ENCODE measurements around the gene SUPT20H. TPM values are rescaled to one million over a fixed set of nuclear protein-coding genes. Genes with fewer than 3 reads are reported as not detected.

SUPT20H gene
- total and polyA plus RNA-seq, 2 of the 4 experiments (the other 2 are of a cell fraction): 46.6 to 55.1 TPM

GRCh38 chr13:37010424-37010823 is 49.1 kb downstream of the SUPT20H start:
- H2AFZ ChIP-seq (replicated peaks; ENCODE audit: low read length, poor library complexity): no peak overlapping the region
- H3K9me3 ChIP-seq (ENCODE audit: control insufficient read depth, insufficient read depth, low read length): no peaks in the 10 kb centered on the region
- peaks cover 27% of the 10 kb centered on the region for H3K36me3 ChIP-seq (ENCODE audit: control insufficient read depth, insufficient read depth, low read length)
- H2BK15ac ChIP-seq (ENCODE audit: low read depth, low read length): no peak overlapping the region
- no peaks in the 10 kb centered on the region for H3K9me1 ChIP-seq (ENCODE audit: insufficient read depth, low read length)
- no TSS peak for BruUV-seq (replicated peaks)
- no CpG with 5 or more reads among the region's 1 CpG for WGBS, 2 experiments (ENCODE audit: extremely low coverage in 2 of 2, insufficient read length in 1 of 2)
- no peak for DNase-seq
- H2AK9ac ChIP-seq (replicated peaks; ENCODE audit: low read depth, low read length, poor library complexity): no peak overlapping the region
- CTCF ChIA-PET: no interaction called here
- H3K4me3 ChIP-seq (ENCODE audit: insufficient read depth, low read depth, low read length): no peak overlapping the region
- H3K9ac ChIP-seq (ENCODE audit: low read depth, low read length): no peak overlapping the region
- no peak for ATAC-seq (ENCODE audit: low read depth)
- dilution Hi-C loops (cut with HindIII; ENCODE audit: low sequenced_read_pairs, unreplicated experiment): no loop called here
- no peak overlapping the region for H4K5ac ChIP-seq (ENCODE audit: low read depth, low read length)
- TF ChIP-seq CTCF (conservative IDR thresholded peaks at IDR 0.05; ENCODE audit: low read depth, low read length) (no peak), POLR2A (IDR thresholded peaks at IDR 0.05; ENCODE audit: low read depth, low read length) (no peak), MAFK (IDR thresholded peaks at IDR 0.05; ENCODE audit: low read depth, low read length) (no peak), CEBPB (IDR thresholded peaks at IDR 0.05; ENCODE audit: low read depth, low read length) (no peak), MAZ (IDR thresholded peaks at IDR 0.05; ENCODE audit: borderline replicate concordance, low read depth, low read length) (no peak), RFX5 (IDR thresholded peaks at IDR 0.05; ENCODE audit: low read depth, low read length) (no peak), BHLHE40 (IDR thresholded peaks at IDR 0.05; ENCODE audit: low read depth, low read length) (no peak), SMC3 (IDR thresholded peaks at IDR 0.05; ENCODE audit: low read depth, low read length) (no peak), MXI1 (IDR thresholded peaks at IDR 0.05; ENCODE audit: borderline replicate concordance, low read depth, low read length) (no peak), USF2 (IDR thresholded peaks at IDR 0.05; ENCODE audit: low read depth, low read length) (no peak), FOS (IDR thresholded peaks at IDR 0.05; ENCODE audit: low read depth, low read length) (no peak), RAD21 (IDR thresholded peaks at IDR 0.05; ENCODE audit: low read length) (no peak), CHD1 (IDR thresholded peaks at IDR 0.05; ENCODE audit: low read depth, low read length) (no peak), RCOR1 (IDR thresholded peaks at IDR 0.05; ENCODE audit: insufficient replicate concordance, low read length) (no peak), ELK1 (IDR thresholded peaks at IDR 0.05; ENCODE audit: borderline replicate concordance, low read depth, low read length) (no peak), NFE2L2 (IDR thresholded peaks at IDR 0.05; ENCODE audit: low read depth, low read length) (no peak)
- no peak overlapping the region for H3K23ac ChIP-seq (ENCODE audit: low read depth, low read length)
- no peak overlapping the region for H2BK120ac ChIP-seq (ENCODE audit: low read depth, low read length)
- H2AK5ac ChIP-seq (ENCODE audit: low read depth, low read length): no peak overlapping the region
- intact Hi-C loops (cut with micrococcal nuclease): loop anchor here (5.0 kb wide), 1 partner anchor 37 kb away; no protein-coding TSS in a partner anchor
- no peak overlapping the region for H3K56ac ChIP-seq (ENCODE audit: extremely low read depth, insufficient read depth, low read length)
- H3K27me3 ChIP-seq (ENCODE audit: control insufficient read depth, insufficient read depth, low read length): no peaks in the 10 kb centered on the region
- no peak overlapping the region for H3K27ac ChIP-seq (ENCODE audit: insufficient read depth, low read length)
- no peak overlapping the region for H3K4ac ChIP-seq (ENCODE audit: low read depth, low read length)
- H3K4me1 ChIP-seq (ENCODE audit: control insufficient read depth, insufficient read depth, low read length): peaks cover 4% of the 10 kb centered on the region
- H4K20me1 ChIP-seq (ENCODE audit: insufficient read depth, low read length): no peaks in the 10 kb centered on the region
- H3K4me2 ChIP-seq (ENCODE audit: low read depth, low read length): no peak overlapping the region
- no peak overlapping the region for H2BK20ac ChIP-seq (ENCODE audit: low read depth, low read length)
- H3K18ac ChIP-seq (ENCODE audit: low read depth, low read length): no peak overlapping the region
- in situ Hi-C loops (cut with MboI; ENCODE audit: low sequenced_read_pairs): no loop called here
- no peak overlapping the region for H3K14ac ChIP-seq (replicated peaks; ENCODE audit: low read depth, low read length)
- no peak overlapping the region for H4K91ac ChIP-seq (ENCODE audit: insufficient read depth, low read depth, low read length)
- POLR2A ChIA-PET (ENCODE audit: unreplicated experiment): no interaction called here
- no peak overlapping the region for H2BK5ac ChIP-seq (ENCODE audit: low read depth, low read length, poor library complexity, severe bottlenecking)
- H4K8ac ChIP-seq (ENCODE audit: low read depth in 2 of 2, low read length in 2 of 2): no peak overlapping the region
- H3K79me1 ChIP-seq (ENCODE audit: low read depth in 1 of 2, low read length in 2 of 2): peaks cover 7 to 9% of the 10 kb centered on the region in 2 experiments; a peak in 1 of 4 replicates

All from IMR-90 (cell line).